HFF-Myc (cell line): Measurements from ENCODE around the gene LRCH1.
"Not testable (repeated sequence)": the region's sequence is repeated elsewhere in the genome, so short reads cannot be mapped to it uniquely, and the experiment has no call there.

Source experiments
- DNase-seq: peaks from one replicate; pipeline ENCODE4 v3.0.0-alpha.2; 2011; ENCODE audit warnings: low read depth; ENCODE audit errors: extremely low read depth
- H3K4me3 ChIP-seq: replicated peaks from 2 replicates; pipeline ENCODE4 v1.5.1; 2011; ENCODE audit warnings: low read depth, mild to moderate bottlenecking, control low read depth, low read length
- TF ChIP-seq, protein P1 (sequence below): IDR thresholded peaks from 2 replicates; pipeline ENCODE4 v1.5.1; 2012; ENCODE audit warnings: mild to moderate bottlenecking, low read depth, low read length, control low read depth; ENCODE audit errors: missing control alignments

Gene LRCH1

GRCh38 chr13:46749951-46750350 lies 197.0 kb downstream of the LRCH1 start:
- DNase-seq, result no peak
- H3K4me3 ChIP-seq, result no peak overlapping the region
- TF ChIP-seq, protein P1, sequence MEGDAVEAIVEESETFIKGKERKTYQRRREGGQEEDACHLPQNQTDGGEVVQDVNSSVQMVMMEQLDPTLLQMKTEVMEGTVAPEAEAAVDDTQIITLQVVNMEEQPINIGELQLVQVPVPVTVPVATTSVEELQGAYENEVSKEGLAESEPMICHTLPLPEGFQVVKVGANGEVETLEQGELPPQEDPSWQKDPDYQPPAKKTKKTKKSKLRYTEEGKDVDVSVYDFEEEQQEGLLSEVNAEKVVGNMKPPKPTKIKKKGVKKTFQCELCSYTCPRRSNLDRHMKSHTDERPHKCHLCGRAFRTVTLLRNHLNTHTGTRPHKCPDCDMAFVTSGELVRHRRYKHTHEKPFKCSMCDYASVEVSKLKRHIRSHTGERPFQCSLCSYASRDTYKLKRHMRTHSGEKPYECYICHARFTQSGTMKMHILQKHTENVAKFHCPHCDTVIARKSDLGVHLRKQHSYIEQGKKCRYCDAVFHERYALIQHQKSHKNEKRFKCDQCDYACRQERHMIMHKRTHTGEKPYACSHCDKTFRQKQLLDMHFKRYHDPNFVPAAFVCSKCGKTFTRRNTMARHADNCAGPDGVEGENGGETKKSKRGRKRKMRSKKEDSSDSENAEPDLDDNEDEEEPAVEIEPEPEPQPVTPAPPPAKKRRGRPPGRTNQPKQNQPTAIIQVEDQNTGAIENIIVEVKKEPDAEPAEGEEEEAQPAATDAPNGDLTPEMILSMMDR, result no peak

DNA sequence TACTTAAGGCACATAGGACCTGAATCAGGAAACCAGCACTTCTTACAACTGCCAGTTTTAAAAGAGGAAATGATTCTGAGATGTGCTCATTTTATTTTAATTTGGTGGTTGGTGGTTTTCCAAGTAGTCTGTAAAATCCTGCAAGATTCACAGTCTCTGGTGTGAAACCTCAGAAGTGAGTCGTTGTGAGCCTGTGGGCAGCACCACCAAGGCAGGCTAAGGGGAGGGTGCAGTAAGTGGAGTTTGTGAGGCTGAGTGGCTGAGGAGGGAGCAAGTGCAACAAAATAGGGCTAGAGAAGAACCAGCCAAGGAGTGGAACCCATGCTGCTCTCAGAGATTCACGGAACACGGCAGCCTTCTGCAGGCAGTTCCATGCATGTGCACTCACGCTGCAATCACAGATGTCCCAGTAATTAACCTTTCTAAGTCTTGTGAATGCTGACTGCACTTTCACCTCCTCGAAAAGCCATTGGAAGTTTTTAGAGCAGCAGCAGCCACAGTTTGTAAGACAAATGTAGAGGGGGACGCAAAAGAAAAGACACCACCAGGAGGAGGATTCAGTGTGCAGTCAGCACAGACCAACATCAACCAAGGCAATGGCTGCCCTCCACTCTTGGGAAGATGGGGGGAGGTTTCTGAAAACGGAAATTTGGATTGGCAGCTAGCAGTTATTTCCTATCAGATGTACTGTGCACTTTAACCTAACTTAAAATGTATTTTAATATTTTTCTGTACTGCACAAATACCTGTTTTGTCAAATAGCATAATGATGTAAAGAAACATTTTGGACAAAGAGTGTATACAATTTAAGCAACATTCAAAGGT lies 199.1 kb downstream of the LRCH1 start:
- H3K4me3 ChIP-seq, result no peak overlapping the region
- DNase-seq, result no peak
- TF ChIP-seq, protein P1, result no peak

DNA sequence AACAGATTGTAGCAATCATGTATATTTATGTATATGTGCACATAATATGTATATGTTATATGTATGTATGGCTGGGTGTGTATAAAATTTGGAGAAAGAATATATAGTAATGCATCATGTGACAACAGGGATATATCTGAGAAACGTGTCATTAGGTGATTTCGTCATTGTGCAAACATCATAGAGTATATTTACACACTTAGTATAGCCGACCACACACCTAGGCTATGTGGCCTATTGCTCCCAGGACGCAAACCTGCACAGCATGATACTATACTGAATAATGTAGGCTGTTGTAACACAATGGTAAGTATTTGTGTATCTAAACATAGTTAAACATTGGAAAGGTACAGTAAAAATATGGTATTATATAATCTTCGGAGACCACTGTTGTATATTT lies 200.2 kb downstream of the LRCH1 start:
- TF ChIP-seq, protein P1, result no peak
- DNase-seq, result no peak
- H3K4me3 ChIP-seq, result no peak overlapping the region

- no peak overlapping the region for H3K4me3 ChIP-seq
- TF ChIP-seq, protein P1, result no peak
- no peak for DNase-seq
Observed at GRCh38 chr13:46753917-46754316, 200.9 kb downstream of the LRCH1 start.

DNA sequence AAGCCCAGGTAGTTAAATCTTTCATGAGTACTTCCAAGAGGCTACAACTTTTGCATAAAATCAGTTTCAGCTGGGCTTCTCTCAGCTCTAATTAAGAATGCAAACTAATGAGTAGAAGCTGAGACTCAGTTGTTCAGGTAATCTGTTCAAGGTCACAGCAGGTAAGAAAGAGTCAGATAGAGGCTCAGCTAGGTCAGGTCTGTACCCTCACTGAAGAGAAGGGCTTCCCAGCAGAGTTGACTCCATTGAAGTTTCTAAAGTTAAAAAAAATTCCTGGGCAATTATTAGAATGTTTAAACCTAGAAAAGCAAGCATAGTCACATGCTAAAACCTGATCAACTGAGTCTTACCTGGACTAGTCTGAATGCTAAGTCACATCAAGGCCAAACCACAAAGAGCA lies 201.8 kb downstream of the LRCH1 start:
- no peak overlapping the region for H3K4me3 ChIP-seq
- TF ChIP-seq, protein P1, result no peak
- DNase-seq, result no peak

GRCh38 chr13:46755508-46755907 lies 202.5 kb downstream of the LRCH1 start:
- H3K4me3 ChIP-seq, DNase-seq: not testable (repeated sequence)

- DNase-seq, result no peak
Observed at GRCh38 chr13:46756977-46757376, 204.0 kb downstream of the LRCH1 start.

More at GRCh38 chr13:46756977-46757376, 204.0 kb downstream of the LRCH1 start:
- no peak overlapping the region for H3K4me3 ChIP-seq
- TF ChIP-seq, protein P1, result no peak
